Kidney capillary endothelial cell (primary cell): ENCODE data around the gene PDLIM5.
"Not testable (repeated sequence)": the region's sequence is repeated elsewhere in the genome, so short reads cannot be mapped to it uniquely, and the experiment has no call there.

ENCODE experiments used
- DNase-seq: peaks from one replicate; pipeline ENCODE4 v3.0.0-alpha.2; 2018; ENCODE audit warnings: low spot score

PDLIM5 gene

DNA sequence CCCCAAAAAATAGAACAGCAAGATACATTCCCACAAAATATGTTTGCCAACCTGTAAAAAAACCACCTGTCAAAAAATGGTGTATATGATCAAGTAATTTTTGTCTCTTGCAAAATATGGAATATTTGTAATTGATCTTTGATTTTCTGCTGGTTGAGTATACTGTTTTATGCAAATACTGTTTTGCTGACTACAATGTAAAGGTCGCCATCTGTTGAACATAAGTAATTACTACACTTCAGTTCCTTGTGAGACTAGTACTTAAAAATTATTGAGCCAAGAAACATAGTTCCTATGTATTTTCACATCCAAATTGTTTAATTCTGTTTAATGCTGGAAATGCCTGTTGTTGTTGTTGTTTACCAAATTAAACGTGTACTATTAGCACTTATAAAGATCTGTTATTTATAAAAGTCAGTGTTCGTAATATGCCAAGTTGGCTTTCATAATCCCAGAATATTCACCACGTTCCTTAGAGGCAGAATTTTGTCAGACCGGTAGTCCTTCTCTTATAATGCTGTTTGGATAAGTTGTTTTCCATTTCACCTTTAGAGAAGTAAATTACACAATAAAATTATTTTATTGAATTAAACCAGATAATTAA is 144.2 kb downstream of the PDLIM5 start:
- DNase-seq, result peak; percentile 42

DNA sequence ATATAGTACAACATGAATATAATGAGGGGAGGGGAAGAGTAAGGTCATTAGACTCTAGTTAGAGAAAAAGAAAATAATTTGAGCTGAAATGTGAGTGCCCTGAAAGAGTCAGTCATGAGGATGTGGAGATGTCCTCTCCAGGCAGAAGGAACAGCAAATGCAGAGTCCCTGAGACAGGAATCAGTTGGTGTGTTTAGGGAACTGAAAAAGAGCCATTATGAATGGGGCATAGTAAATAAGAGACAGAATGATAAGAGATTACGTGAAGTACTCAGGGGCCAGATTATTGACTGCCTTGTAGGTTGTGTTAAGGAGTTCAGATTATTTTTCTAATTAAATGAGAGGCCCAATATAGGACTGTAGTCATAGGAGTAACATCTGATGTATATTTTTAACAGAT is 147.0 kb downstream of the PDLIM5 start:
- no peak for DNase-seq

DNA sequence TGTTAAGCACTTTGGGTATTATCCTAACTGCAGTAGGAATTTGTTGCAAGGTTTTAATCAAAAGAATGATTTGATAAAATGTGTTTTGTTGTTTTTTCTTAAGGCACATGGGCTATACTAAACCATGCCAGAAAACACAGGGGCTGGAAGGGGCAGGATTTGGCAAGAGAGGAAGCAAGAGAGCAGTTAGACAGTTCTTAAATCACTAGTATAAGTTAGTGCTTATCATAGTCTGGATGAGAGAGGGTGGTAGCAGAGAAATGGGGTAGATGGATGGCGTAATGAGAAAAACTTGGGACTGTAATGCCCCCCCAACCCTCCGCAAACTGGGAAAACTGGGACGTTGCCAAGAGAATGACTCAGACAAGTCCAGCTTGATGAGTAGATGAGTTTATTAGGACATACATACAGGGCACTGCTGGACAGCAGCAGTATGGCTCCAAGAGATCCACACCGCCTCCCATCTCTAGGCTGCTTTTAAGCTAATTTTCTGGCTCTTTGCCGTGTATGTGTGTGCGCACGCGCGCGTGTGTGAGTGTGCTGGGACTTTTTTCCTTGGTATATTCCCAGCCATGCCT is 151.5 kb downstream of the PDLIM5 start:
- no peak for DNase-seq

DNA sequence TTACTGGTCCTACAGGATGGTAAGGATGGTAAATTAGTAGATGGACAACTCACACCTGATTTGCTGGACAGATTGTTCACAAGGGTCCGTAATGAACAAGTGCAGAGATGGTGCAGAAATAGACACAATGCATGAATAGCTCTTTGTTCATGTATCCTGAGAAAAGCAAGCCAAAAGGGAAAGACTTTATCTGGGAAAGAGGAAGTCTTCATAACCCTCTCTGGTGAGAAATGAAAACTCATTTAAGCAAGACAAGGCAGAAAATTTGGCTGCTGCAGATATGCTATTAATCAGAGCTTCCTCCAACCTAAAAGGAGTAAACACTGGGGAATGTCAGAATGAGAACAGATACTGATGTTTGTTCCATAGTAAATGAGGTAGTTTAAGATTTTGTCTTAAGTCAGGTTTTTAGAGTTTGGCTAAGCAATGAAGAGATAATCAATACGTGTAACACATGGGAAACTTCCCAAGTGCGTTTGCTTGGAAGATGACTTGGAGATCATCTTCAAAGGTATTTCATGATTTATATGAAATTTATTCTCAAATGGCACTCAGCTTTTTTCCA is 153.6 kb downstream of the PDLIM5 start:
- DNase-seq, result peak; percentile 10

DNA sequence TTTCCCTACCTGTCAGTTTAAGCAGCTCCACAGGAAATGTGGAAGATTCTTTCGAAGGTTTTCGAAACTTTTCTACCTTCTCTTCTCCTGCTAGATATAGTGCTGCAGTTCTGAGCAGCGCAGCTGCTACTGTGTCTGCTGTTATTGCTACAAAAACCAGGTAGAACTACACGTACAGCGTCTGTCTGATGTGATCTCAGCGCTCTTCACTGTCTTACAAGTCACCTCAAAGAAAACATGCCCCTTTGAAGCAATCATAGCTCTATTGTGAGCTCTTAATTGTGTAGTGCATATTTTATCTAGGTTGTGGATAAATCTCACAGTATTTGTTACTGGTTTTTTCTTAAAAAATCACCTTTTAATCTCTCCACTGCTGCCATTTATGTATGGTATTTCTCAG is 158.4 kb downstream of the PDLIM5 start:
- DNase-seq, result no peak

DNA sequence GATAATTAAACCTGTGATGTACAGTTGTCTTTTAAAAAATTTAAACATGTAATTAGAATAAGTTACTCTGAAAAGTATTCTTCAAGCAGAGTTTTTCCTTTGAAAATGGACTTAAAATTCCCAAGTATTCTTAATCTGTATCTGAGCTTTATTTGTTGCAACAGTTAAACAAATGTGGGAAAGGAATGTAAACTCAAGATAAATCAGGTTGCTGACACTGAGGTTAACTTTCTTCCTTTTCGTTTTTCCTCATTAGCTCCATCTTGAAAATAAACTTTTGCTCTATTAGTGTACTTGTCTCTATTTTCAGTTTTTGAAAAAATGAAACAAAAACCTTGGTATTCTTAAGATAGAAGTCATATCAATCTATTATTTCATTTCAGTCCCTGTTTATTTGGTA is 161.5 kb downstream of the PDLIM5 start:
- no peak for DNase-seq

DNA sequence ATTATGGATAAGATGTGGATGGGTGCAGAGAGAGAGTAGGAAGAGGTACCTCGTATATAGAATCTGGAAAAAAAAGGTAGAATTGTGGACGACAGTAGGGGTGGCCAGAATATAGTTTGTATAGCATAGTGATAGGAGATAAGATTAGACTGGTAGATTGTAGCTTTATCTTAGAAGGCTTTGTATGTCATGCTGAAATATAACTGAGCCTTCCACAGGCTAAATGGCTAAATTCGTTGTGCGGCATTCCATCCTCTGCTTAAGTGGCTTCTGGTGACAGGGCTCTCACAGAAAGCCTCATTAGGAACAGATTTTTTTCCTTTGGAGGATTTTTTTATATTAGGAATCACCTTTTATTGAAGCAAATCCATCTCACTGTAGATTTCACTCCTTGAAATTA is 163.7 kb downstream of the PDLIM5 start:
- no peak for DNase-seq

DNA sequence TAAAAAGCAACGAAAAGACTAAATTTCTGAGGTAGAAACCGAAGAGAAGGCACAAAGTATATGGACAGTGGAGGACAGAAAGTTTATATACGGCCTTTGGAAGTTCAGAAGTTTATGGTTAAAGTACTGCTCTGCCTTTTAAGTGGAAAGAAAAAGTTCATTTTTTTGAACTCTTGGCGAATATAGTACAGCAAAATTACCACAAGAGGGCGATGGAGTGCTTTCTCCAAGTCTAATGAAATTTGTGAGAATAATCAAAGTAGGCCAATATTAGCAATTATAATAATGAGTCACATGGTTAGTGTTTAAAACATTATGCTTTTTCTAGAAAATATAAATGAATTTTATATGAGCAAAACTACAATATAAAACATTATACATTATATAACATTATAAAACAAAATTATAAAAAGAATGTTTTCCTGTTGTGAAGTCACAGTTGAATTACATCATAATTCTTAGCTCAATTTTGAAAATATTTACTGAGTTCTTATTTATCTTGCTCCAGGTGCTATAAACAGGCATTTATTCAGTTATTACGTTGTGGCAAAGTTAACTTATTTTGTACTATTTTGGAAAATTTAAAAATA is 169.8 kb downstream of the PDLIM5 start:
- DNase-seq, result peak; percentile 53

DNA sequence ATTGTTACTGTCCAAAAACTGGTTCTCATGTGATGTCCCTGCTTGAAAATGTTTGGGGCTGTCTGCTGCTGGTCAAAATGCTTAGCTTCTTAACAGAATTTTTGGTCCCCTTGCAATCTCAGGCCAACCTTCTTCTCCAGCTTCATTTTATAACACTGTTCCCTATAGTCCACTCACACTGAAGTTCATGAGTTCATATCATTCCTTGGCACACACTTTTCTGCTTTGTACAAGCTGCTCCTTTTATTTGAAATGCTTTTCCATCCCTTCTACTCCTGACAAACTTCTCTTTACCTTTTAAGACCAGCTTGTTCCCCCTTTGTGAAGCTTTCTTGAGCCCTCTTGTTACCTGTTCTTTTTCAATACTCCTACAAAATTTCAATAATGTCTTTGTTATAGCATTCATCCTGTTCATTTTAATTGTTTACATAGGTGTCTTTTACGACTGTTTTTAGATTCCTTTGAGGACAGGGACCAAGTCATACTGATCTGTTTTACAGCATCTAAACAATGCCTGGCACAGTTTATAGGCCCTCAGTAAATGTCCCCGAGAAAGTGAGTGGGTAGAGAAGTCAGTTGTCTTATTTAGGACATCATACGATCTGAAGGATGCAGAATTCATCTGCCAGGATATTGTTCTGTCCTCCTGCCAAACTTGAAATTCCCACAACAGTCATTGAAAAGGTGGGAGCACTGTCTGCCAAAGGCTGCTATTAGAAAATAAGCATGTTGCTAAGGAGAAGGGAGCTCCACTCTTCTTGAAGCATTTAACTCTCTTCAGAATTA is 171.6 kb downstream of the PDLIM5 start:
- DNase-seq, result no peak

DNA sequence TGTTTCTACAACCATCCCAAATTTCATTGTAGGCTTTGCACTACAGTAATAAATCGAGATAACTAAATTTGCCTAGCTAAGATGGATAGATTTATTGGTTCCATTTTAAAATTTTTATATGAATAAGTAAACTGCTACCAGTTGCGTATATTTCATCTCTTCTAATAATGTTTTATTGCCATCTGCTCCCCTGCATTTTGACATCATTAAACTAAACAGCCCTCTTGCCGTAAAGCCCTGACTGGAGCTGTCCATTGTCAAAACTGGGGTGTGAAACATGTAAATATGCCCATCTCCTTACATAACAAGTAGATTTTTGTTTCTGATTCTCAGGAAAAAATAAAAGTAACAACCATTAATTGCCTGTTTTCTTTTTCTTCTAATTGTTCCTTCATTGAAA is 175.2 kb downstream of the PDLIM5 start:
- no peak for DNase-seq

DNA sequence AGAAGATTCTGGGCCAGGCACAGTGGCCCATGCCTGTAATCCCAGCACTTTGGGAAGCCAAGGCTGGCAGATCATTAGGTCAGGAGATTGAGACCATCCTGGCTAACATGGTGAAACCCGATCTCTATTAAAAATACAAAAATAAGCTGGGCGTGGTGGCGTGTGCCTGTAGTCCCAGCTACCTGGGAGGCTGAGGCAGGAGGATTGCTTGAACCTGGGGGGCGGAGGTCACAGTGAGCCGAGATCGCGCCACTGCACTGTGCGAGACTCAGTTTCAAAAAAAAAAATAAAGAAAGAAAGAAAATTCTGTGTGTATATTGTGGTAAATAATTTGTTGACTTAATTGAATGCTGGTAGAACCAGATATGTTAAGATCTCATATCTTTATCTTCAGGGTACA is 177.3 kb downstream of the PDLIM5 start:
- not testable (repeated sequence) for DNase-seq

DNA sequence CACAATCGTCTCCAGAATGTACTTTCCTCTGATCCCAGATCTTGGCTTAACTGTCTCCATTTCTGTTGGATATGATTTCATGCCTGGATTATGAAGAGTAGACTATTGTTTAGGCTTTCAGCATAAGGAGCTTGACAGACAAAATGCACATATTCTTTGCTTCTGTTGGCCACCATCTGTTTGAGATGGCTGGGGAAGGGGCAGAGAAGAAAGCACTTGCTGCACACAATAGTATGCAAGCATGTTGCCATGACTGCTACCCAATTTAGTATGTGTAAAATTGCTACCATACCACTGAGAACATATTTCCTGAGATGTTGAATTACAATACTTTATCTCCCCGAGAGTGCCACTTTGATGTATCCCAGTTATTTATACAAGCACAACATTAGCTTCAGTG is 178.1 kb downstream of the PDLIM5 start:
- no peak for DNase-seq

DNA sequence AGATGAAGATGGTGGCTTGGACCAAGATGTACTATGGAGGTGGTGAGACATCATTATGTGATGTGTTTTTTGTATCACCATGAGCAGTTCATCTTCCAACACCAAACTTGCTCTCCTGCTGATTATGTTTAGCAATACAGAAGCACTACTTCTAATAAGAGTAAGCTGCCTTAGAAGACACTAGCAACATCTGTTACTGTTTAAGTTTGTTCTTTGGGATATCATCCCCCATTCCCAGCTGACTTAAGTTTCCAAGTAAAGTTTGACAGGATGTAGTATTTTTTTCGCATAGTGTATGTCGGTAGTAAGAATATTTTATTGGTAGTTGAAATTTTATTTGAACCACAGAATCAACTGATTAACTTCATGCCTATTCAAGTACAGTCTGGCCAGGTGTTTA is 182.5 kb downstream of the PDLIM5 start:
- DNase-seq, result no peak

DNA sequence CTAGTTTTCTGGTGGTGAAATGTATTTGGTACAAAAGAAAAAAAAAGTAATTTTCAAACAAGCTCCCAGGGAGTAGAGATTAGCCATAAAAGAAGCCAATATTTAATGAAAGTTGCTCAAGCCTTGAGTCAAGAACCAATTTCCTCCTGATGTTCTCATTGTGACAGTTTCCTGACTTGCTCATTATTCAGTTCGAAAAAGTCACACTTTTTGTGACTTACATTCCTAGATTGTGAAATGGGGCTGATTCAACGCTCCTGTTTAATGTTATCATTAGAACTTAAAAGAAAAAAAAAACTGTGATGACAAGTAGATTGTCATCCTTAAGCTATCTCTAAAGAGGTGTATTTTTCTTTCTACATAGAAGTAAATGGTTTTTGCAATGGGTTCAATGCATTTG is 183.4 kb downstream of the PDLIM5 start:
- peak; percentile 47 for DNase-seq

DNA sequence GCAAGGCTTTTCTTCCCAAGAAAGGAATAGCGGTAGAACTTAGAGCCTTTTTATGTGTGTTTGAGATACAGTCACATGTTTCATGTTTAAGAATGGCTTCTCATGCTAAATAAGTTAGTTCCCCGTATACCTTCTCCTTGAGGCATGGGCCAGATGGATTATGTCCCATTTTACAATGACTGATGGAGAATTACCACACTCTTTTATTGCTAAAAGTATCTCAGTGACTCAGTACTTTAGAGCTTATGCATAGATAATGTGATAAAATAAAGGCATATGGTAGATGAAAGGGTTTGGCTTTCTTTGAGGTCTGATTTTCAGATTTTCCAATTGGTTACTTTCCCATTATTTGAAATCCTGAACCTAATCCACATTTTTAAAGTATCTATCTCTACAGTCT is 184.3 kb downstream of the PDLIM5 start:
- DNase-seq, result no peak

DNA sequence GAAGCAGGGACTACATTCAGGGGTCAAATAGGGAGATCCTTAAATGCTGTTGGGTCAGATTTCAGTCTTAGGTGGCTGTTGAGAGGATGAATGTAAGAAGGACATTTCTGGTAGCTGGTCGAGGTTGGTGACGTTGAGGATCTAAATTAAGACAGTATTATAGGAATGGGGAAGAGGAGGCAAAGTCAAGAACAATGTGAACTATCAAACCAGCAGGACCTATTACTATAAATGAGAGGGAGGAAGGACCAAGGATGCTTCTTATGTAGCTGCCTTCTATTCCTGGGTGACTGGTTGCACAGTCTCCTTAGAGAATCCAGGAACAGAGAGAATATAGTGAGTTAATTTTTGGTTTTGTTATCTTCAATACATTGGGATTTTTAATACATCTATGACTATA is 187.6 kb downstream of the PDLIM5 start:
- no peak for DNase-seq

DNA sequence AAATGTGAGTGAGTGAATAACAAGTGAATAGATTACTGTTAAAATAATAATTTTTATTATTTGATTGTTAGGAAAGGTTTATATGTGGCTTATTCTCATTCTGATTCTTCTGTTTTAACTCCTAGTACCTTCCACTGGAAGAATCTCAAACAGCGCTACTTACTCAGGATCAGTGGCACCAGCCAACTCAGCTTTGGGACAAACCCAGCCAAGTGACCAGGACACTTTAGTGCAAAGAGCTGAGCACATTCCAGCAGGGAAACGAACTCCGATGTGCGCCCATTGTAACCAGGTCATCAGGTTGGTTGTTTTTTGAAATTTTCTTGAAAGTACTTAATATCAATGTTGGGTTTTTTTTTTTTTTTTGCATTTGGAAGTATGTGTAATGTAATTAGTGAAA is 188.4 kb downstream of the PDLIM5 start:
- DNase-seq, result no peak

DNA sequence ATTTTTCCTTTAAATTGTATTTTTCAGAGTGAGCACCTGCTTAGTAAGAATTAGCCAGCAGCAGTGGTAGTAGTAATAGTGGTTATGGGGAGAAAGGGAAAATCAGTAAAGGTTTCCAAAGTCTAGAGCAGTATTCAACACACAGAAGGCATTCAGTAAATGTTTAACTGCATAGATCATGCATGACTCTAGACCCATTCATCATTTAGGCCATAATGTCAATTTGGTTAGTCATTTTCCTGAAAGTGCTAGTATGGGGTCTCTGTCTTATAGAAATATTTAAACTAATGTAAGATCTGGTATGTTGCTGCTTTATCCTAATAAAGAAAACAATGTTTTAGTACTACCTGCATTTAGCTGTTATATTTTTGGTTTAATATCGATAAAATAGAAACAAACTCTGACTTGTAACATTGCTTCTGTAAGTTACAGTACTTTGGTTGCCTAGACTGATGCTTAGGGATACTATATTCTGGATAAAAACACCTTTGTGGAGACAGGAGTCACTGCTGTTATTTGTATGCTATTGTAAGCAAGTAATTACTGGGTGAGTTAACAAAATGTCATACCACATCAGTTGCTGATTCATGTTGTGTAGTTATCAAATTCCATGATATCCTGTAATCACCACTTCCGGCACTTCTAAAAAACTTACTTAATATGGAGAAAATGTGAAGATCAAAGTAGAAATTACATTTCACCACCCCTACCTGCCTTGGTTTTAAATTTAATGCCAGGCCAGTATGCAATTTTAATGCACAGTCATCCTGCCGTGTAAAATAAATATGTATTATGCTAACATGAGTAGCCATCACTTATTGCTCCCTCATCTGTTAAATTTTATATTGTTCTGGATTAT is 190.2 kb downstream of the PDLIM5 start:
- peak; percentile 82 for DNase-seq

DNA sequence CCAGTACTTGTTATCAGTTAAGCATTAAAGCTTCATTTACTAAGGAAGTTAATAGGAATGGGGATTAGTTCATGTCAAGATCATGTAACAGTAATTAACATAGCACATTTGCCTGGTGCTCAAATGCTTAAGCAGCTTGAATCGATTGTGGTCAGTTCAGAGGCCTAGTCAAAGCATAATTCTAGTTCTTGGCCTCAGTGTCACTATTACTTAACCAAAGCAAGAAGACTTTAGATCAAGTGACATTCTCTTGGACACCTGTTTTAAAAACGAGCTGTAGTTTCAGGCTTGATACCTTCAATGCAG is 190.8 kb downstream of the PDLIM5 start:
- DNase-seq, result no peak

DNA sequence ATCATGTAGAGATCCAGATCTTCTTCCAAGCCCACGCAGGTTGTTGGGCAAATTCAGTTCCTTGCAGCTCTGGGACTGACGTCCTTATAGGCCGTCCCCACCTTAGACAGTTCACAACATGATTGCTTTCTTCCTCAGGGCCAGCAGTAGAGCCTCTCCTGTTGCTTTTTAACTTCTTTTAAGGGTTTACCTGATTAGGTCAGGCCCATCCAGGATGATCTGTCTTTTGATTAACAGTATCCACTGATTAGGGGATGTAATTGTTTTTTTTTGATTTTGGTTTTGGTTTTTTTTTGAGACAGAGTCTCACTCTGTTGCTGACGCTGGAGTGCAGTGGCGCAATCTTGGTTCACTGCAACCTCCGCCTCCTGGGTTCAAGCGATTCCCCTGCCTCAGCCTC is 197.0 kb downstream of the PDLIM5 start:
- DNase-seq, result no peak

DNA sequence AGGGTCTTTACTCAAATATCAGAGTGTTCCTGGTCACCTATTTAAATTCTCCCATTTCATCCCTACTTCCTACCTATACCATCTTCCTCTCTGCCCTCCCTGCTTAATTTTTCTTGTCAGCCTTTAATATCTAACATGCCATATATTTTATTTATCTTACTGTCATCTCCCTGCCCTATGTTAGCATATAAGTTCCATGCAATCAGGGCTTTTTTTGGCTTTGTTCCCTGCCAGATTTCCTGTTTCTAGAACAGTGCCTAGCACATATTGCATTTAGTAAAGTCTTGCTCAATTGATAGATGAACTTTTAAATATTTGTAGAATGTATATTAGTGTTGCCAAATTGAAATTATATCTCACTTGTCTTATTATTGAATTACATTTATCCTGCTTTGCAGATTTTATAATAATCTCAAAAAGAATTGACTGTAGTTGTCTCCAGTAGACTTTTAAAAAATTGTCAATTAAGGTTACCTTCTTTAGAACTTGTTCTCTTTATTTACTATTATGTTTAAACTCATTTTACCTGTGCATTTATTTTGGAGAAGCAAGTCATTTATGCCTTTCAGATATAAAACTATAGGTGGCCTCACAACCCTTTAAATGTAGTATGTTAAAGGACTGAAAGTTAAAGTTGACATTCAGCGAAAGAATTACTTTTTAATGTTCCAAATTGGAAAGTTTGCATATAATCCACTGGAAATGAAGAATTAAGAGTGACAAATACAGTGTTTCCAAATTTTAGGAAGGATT is 197.8 kb downstream of the PDLIM5 start:
- no peak for DNase-seq

DNA sequence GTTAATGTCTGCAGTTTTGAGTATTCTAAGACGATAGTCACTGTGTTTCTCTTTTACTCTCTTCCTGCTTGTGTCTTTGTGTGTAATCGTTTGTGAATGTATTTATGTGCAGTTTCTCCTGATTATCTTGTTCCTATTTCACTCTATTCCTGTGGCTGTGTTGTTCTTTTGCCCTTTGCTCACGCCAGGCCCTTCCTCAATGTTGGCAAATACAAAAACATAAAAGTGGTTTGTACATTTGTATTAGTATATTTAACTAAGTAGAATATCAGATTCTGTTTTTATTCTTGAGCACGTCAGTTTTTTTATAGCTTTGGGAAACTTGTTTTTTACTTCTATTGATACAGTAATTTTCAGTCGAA is 198.4 kb downstream of the PDLIM5 start:
- no peak for DNase-seq
